NCI-H446 treated with DMSO at 0.1 percent for 48 hours (cell line): Measurements from ENCODE around the gene MTHFSD.
A peak's percentile ranks its signal among the peaks of the same experiment; 100 is the strongest.
"Not testable (repeated sequence)": the region's sequence is repeated elsewhere in the genome, so short reads cannot be mapped to it uniquely, and the experiment has no call there.

ENCODE experiments used
- DNase-seq: peaks from one replicate; lab custom pipeline; 2025; lab: John Stamatoyannopoulos, UW

MTHFSD gene, protein sequence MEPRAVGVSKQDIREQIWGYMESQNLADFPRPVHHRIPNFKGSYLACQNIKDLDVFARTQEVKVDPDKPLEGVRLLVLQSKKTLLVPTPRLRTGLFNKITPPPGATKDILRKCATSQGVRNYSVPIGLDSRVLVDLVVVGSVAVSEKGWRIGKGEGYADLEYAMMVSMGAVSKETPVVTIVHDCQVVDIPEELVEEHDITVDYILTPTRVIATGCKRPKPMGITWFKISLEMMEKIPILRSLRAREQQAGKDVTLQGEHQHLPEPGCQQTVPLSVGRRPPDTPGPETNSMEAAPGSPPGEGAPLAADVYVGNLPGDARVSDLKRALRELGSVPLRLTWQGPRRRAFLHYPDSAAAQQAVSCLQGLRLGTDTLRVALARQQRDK

DNA sequence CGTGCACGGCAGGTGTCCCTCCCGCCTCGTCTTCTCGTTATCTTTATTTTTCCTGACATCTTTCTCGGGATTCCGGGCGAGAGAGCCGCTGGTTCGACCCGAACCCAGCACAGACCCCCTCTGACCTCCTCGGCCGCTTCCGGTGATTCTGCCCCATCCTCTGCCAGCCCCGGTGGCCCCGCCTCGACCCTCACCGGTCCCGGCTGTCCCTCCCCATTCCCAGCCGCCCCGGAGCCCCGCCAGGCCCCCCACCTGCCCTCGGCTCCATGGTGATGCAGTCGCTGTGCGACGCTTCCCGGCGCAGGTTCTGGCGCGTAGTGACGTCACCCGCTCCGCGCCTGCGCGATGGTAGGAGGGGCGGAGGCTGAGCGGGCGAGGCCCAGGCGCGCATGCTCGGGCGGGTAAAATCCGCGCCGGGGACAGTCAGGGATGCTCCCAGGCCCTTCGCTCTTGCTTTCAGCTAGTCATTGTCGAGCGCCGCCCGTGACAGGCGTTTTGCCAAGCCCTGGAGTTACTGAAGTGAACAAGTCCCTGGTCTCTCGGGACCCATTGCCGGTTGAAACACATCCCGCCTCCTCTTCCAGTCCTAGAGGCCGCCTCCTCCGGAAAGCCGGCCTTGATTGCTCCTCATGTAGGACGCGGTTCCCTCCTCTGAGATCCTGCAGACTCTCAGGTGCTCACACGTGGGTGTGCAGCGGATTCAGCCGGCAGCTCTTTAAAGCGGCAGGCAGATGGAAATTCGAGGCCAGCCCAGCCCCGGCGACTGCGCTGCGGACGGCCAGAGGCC lies at the start of gene MTHFSD:
Gene MTHFSD (minus strand): TSS at position 319 of the 787 bp plus-strand sequence. CDS start 51 bp downstream, at position 268.
- DNase-seq = peak; percentile 65

DNA sequence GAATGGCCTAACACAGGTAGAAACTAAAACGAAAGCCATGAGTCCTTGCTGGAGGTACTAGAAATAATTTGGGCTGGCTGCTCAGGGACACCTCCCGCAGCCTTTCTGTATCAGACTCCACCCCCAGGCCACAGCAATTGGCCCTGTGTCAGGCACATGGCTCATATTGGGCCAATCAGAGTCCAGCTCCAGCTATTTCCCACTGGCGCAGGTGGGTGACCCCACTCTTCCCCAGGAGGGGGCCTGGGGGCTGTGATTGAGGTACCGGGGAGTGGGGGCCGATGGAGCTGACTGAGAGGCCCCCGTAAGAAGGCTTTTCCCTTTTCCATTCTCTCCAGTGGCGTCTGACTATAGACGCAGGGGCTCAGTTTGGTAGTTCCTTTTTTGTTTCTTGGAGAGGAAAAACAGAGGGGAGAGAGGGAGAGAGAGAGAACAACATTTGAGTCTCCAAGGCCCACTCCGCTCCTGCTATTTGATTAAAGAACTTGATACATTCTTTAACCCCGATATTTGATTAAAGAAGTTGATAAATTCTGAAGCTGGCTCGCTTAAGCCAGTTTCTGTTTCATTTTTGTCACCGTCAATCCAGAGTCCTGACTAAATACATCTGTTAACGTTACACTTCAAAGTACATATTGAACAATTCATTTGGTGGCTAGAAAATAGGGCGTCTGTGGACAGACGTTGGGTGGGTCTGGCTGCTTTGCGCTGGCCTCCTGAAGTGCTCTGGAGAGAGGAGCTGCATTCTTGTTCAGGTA lies 49.6 kb upstream of the MTHFSD start:
- DNase-seq = no peak

DNA sequence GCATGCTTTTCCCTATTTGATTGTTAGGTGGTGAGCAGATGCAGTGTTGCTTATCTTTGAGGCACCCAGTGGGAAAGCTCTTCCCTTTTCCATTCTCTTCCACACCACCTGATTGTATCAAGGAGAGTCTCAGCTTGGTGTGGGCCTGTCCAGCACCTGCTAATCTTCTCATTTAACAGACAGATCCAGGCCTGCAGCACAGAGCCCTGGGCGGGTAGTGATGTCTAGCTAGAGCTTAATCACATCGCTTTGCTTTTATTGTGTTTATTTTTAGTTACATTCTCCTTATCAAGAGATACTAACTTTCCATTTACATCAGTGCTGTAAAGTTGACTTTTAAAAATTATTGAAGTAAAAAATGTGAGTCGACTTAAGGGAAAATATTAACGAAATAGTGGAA lies 47.5 kb upstream of the MTHFSD start:
- DNase-seq = no peak

- DNase-seq = no peak
Observed at GRCh38 chr16:86601356-86601755, 46.3 kb upstream of the MTHFSD start.

GRCh38 chr16:86598607-86599565 lies 43.9 kb upstream of the MTHFSD start:
- no peak for DNase-seq

DNA sequence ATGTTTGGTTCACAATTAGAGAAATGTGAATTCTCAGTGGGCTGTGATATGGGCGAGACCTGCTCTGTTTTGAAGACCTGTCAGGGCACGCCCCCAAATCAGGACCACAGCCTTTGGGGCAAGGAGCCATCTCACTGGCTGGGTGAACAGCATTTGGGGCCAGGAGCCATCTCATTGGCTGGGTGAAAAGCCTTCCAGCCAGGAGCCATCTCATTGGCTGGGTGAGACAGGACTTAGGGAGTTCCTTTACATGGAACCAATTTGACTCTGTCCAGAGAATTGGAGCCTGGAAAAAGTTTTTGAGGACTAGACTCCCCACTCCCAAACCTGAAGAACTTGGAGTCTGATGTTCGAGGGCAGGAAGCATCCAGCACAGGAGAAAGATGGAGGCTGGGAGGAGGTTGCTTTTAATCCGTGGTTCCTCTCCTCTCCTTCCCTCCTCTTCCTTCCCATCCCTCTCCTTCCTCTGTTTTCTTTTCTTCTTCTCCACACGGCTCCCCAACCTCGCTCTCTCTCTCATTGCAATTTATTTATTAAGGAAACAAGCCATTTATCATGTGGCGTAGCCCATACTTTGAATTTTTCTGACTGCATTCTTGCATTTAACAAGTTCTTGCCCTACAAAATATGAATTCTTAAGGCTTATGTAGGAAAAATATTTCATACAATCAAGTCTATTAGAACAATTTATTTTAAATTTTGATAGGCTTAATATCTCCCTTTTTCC lies 43.0 kb upstream of the MTHFSD start:
- DNase-seq = no peak

DNA sequence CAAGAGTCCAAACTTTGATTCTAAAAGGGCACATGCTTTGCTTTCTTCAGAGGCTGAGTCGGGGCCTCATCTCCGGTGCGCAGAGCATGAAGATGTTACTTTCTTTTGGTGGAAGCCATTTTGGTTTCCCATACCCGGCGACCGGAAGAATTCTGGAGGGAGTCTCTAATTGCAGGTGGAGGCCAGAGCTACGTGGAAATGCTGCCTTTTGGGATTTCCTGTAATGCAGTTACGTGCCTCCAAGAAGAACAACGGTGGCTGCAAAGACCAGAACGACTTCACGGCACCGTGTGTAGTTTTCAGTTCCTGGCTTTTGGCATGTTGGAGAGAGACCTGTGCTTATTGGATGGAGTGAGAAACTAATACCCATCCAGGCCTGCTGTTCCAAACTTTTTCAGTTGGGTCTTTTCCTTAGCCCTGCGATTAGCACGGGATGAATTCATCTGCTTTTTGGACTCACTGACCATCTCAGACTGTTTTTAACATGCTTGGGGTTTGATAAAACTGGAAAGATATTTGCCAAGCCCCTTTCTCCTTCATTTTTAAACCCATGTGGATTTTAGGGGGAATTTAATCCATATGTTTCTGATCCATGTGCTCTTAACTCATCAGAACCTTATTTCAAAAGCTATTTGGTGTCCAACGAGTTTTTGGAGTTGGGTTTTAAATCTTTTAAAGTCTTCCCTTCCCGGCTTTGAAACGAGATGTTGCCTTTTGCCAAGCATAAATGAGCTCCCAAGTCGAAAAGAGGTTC lies 42.3 kb upstream of the MTHFSD start:
- no peak for DNase-seq

GRCh38 chr16:86595983-86596605 lies 41.1 kb upstream of the MTHFSD start:
- no peak for DNase-seq

DNA sequence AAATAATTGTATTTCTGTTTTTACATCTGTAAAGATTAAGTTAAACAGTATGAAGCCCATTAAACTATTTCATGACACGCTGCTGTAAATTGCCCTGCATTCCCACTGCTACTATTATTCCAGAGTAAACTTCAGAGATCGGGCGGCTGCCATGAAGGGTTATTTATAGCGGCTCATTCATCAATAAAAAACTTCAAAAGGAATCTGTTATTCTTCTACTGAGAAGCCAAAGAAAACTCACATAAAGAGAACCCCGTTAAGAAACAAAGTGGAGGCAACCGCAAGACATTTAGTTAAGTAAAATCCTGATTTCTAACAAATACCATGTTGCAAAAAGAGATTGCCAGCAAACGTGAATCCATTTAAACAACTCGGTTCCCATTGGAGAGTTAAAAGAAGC lies 39.7 kb upstream of the MTHFSD start:
- DNase-seq = no peak

- DNase-seq = no peak
Observed at GRCh38 chr16:86593913-86594620, 39.0 kb upstream of the MTHFSD start.

DNA sequence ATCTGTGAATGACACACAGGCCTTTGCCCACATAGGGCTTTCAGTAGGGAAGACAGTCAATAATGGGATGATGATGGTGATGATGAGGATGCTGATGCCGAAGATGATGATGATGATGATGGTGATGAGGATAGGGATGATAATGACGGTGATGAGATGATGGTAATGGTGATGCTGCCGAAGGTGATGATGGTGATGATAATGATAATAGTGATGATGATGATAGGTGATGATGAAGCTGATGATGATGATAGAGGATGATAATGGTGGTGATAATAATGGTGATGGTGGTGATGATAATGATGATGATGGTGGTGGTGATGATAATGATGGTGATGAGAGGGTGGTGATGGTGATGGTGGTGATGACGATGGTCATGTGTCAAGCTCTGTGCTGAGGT lies 36.2 kb upstream of the MTHFSD start:
- no peak for DNase-seq

DNA sequence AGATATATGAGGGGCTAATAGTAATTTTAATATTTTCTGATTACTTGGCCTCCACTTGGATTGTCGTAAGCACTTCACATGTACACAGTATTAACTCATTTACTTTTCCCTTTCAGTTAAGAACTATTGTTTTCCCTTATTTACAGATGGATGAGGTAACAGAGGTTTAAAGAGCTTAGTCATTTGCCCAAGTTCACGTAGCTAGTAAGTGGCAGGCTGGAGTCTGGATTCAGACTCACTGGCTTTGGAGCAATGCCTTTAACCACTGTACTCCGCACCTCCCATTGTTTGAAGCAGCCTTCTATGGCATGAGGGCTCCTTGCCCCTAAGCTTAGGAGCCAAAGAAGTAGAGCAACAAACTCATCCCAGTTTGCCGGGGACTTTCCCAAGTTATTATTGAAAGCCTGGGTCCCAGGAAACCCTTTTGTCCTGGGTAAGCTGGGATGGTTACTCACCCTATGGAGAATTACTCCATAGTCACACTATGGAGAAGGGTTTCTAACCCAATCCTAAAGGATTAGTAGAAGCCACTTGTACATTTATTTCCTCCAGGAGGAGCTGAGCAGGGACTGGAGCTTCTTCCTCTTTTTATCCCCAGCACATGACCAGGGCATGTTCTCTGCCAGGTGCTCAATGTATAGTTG lies 35.6 kb upstream of the MTHFSD start:
- no peak for DNase-seq

DNA sequence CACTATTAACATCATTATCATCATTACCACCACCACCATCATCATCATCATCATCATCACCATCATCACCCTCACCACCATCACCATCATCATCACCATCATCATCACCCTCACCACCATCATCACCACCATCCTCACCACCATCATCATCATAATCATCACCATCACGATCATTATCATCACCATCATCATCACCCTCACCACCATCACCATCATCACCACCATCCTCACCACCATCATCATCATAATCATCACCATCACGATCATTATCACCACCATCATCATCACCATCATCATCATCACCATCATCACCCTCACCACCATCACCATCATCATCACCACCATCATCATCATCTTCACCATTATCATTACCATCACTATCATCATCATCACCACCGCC lies 32.9 kb upstream of the MTHFSD start:
- not testable (repeated sequence) for DNase-seq

DNA sequence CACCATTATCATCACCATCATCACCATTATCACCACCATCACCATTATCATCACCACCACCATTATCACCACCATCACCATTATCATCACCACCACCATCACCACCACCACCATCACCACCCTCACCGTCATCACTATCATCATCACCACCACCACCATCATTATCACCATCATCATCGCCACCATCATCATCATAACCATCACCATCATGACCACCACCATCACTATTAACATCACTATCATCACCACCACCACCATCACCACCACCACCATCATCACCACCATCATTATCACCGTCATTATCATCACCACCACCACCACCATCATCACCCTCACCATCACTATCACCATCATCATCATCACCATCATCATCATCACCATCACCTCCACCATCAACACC lies 32.5 kb upstream of the MTHFSD start:
- DNase-seq = no peak

DNA sequence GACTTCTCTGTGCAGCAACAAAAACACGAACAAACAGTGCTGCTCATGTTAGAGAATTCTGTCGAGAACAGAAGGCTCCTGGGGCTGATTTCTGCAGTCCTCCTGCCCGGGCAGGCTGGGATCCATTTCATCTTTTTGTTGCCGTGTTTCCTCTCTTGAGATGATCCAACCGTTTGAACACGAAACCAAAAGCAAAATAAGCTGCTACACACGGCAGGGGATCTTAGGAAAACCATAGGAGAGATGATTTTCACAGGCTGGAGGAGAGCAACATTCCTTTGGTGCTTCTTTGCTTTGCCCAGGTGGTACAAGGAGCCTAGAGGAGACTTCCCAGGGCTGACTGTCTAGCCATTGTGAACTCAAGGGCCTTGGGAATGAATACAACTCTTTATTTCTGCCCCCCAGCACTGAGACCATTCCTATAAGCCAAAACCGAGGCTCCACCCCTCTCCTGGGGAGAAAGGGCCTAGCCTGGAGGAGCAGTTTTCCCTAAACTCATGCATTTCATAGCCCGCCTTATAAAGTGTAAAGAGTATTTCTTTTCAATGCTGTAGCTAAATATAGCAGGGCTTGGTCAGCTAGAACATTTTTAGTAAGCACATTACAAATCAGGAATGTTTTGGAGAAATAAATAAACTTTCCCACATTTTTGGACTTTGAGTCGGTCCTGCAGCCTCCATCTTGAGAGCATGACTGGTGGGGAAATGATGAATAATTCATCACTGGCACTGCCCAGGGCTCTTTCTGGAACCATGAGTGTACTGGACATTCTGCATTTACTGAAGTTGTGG lies 31.0 kb upstream of the MTHFSD start:
- no peak for DNase-seq

DNA sequence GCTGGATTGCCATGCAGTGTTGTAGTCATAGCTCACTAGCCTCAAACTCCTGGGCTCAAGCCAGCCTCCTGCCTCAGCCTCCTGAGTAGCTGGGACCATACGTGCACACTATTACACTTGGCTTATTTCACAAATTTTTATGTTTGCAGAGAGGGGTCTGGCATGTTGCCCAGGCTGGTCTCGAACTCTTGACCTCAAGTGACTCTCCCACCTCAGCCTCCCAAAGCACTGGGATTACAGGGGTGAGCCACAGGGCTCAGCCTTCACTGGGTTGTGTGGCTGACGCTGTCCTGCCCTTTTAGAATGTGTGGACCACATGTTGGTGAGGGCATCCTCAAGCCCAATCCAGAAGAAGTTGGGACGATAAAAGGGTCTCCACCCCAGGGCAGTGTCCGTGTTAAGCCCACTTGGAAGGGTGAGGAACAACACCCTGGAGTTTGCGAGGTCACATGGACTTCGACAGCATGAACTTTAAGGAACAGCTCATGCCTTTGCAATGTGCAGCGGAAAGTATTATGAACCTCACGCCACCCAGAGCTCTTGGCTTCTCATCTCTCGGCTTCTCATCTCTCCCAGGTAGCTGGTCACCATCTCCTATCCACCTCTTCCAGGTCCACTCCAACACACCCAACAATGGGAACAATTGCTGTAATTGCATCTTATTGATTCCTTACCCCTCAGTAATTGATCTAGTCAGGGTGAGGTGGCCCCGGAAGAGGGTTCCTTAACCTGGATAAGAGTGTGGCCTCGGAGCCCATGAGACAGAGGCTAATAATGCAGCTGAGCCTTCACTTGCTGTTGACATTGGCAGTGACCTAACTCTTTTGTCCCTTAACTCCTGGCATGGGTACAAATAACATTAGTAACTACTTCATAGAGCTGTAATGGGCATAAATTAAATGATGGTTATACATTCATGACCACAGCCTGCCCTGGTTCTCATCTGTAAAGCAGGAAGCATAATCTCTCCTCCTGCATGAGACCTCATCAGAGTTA lies 30.0 kb upstream of the MTHFSD start:
- no peak for DNase-seq
